GM12864 (cell line): Measurements from ENCODE around the gene ARHGEF40.

Experiments
- DNase-seq: peaks from one replicate; pipeline ENCODE4 v3.0.0-alpha.2; 2011; ENCODE audit warnings: low read depth
- H3K4me3 ChIP-seq: 2 replicates; pipeline ENCODE4 v1.5.1; 2011; ENCODE audit warnings: mild to moderate bottlenecking, low read depth, low read length, control low read depth
- CTCF ChIP-seq: IDR thresholded peaks from 2 replicates; pipeline ENCODE4 v1.5.1; 2011; ENCODE audit warnings: low read depth, mild to moderate bottlenecking, moderate library complexity, low read length, control low read depth, inconsistent platforms; ENCODE audit errors: missing control alignments

Gene ARHGEF40

DNA sequence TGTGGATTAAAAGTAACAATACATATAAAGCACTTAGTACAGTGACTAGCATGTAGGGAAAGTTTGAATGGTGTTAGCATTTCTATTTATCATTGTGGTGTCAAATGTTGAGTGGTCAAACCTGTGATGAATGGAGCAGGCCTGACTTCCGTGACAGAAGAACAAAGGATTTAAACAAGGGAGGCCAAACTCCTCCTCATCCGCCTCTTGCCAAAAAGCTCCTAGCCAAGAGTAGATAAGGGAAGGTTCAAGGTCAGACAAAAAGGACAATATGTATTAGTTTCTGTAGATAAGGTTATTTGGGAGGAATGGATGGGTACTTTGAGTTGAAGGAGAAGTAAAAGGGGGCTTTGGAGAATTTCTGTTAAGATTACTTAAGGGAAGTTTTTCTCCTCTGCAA, 21.5 kb upstream of the ARHGEF40 start:
- no peak for DNase-seq
- no peak overlapping the region for H3K4me3 ChIP-seq
- TF ChIP-seq CTCF = no peak

- no peak for DNase-seq
- no peak for TF ChIP-seq CTCF
- H3K4me3 ChIP-seq = no peak overlapping the region
Measured at GRCh38 chr14:21049271-21049673, 20.8 kb upstream of the ARHGEF40 start.

DNA sequence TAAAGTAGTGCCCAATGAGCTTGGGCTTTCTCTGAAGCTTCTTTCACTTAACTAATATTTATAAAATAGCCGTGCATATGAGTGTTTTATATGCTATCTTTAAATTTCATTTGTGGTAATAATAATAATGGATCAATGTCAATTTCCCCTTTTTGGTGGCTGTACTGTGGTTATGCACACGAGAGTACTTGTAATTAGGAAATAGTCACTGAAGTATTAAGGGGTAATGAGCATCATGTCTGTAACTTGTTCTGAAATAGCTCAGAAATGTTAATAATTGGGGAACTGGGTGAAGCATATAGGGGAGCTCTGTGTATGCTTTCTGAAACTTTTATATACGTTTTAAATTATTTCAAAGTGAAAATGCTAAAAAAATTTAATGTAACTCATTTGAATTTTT, 19.5 kb upstream of the ARHGEF40 start:
- H3K4me3 ChIP-seq = no peak overlapping the region
- TF ChIP-seq CTCF = no peak
- DNase-seq = no peak

DNA sequence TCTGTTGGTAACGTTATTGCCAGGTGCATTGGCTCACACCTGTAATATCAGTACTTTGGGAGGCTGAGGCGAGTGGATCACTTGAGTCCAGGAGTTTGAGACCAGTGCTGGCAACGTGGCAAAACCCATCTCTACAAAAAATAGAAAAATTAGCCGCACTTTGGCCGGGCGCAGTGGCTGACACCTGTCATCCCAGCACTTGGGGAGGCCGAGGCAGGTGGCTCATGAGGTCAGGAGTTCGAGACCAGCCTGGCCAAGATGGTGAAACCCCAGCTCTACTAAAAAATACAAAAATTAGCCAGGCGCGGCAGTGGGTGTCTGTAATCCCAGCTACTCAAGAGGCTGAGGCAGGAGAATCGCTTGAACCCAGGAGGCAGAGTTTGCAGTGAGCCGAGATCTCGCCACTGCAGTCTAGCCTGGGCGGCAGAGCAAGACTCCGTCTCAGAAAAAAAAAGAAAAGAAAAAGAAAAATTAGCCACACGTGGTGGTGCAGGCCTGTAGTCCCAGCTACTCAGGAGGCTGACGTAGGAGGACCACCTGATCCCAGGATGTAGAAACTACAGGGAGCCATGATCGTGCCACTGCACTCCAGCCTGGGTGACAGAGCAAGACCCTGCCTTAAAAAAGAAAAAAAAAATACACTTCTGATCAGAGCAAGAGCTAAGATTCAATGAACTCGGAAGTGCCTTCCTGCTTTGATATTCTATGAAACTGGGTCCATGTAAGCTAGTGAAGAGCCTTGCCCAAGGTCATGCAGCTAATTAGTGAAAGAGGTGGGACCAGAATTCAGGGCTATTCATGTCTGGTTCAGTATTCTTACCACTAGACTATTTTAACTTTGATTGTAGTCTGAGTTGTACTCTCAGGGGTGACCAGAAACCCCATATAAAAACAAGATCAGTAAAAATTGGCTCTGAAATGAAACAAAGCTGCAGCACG, 16.7 kb upstream of the ARHGEF40 start:
- TF ChIP-seq CTCF = no peak
- H3K4me3 ChIP-seq = no peak overlapping the region
- DNase-seq = no peak

DNA sequence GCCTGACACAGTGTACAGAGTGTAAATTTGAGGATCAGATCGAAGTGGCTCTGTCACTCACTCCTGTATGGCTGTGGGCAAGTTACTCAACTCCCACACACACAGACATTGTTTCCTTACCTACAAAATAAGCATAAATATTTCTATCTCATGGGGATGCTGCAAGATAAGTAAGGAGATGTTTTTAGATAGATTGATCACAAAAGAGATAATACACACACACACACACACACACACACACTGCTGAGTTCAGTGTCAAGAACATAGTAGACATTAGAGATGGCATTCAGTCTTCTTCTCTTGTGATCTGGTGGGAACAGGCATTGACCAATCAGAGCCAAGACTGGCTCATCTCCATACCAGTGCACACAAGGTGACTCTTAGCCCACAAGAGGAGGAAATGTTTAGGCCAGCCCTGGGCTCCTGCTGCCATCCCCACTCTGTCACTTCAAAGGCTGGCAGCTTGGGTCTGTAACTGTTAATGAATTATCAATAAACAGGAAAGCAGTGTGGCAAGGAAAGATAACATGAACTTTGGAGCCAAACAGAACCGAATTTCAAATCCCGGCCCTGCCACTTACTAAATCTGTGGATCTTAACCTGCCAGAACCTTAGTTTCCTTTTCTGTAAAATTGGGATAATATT, 15.9 kb upstream of the ARHGEF40 start:
- no peak for TF ChIP-seq CTCF
- DNase-seq = no peak

GRCh38 chr14:21054768-21055145, 15.3 kb upstream of the ARHGEF40 start:
- no peak for TF ChIP-seq CTCF
- DNase-seq = no peak
- no peak overlapping the region for H3K4me3 ChIP-seq

More for the DNA sequence above, 15.9 kb upstream of the ARHGEF40 start:
- no peak overlapping the region for H3K4me3 ChIP-seq
